Measurements from ENCODE around the gene LASP1.
"Not testable (repeated sequence)": the region's sequence is repeated elsewhere in the genome, so short reads cannot be mapped to it uniquely, and the experiment has no call there.

Gene LASP1
- 186 to 1,054 (median 716) reads per million in 17 experiments for total RNA-seq

- DNase-seq = peak; percentile 93 to 98 (median 96)
Measured at GRCh38 chr17:38869526-38870258, at the start of gene LASP1. TSS of gene LASP1 (plus strand) at chr17:38870058. CDS start at chr17:38870190, 132 bp downstream.

GRCh38 chr17:38824899-38825761, 44.7 kb upstream of the LASP1 start, which contains the start of gene CWC25:
TSS of gene CWC25 (minus strand) at chr17:38825321. CDS start at chr17:38825183, 138 bp downstream.
- DNase-seq = peak; percentile 97 to 100 (median 97)

- peak in 1 of 4 experiments; percentile 4 for DNase-seq
Measured at GRCh38 chr17:38825762-38826247, 44.1 kb upstream of the LASP1 start.

- DNase-seq = no peak
Measured at GRCh38 chr17:38844261-38844757, 25.5 kb upstream of the LASP1 start.

- no peak for DNase-seq
Measured at GRCh38 chr17:38848557-38848891, 21.3 kb upstream of the LASP1 start.

GRCh38 chr17:38848939-38849605, 20.8 kb upstream of the LASP1 start:
- DNase-seq = no peak

GRCh38 chr17:38850374-38850773, 19.5 kb upstream of the LASP1 start:
- DNase-seq = no peak

- DNase-seq = peak in 3 of 4 experiments; percentile 19 to 34 (median 33)
Measured at GRCh38 chr17:38851434-38851833, 18.4 kb upstream of the LASP1 start.

- peak in 1 of 4 experiments; percentile 30 for DNase-seq
Measured at GRCh38 chr17:38852771-38853291, 17.0 kb upstream of the LASP1 start.

GRCh38 chr17:38853292-38854219, 16.3 kb upstream of the LASP1 start, which contains the start of gene RPL23:
TSS of gene RPL23 (minus strand) at chr17:38853721. CDS start at chr17:38853710, 11 bp downstream.
- peak; percentile 98 to 99 (median 98) for DNase-seq

GRCh38 chr17:38855101-38855714, 14.7 kb upstream of the LASP1 start:
- DNase-seq = not testable (repeated sequence)

- no peak for DNase-seq
Measured at GRCh38 chr17:38857271-38857670, 12.6 kb upstream of the LASP1 start.

- no peak for DNase-seq
Measured at GRCh38 chr17:38861399-38861843, 8.4 kb upstream of the LASP1 start.

GRCh38 chr17:38864636-38865398, 5.0 kb upstream of the LASP1 start:
- peak in 3 of 4 experiments; percentile 37 to 52 (median 51) for DNase-seq

GRCh38 chr17:38867179-38867967, 2.5 kb upstream of the LASP1 start:
- DNase-seq = peak; percentile 70 to 82 (median 77)

GRCh38 chr17:38867968-38868816, 1.7 kb upstream of the LASP1 start:
- DNase-seq = peak; percentile 22 to 56 (median 40)

- peak; percentile 87 to 93 (median 90) for DNase-seq
Measured at GRCh38 chr17:38868817-38869525, 887 bp upstream of the LASP1 start.
